Measurements from ENCODE around the gene CDK9. TPM values are rescaled to one million over a fixed set of nuclear protein-coding genes. Genes with fewer than 3 reads are reported as not detected.
A peak's percentile ranks its signal among the peaks of the same experiment; 100 is the strongest.

The CDK9 gene
- total and polyA plus RNA-seq, 10 of the 15 experiments (the other 5 are each of a cell fraction or from before 2014, with no cell fraction given) = 7.3 to 92.6 (median 51.6) TPM

GRCh38 chr9:127816362-127816725 lies 30.5 kb downstream of the CDK9 start:
- Histone ChIP-seq H4K20me1 (ENCODE audit: control insufficient read depth, insufficient read depth) (no peaks in the 10 kb centered on the region; the same call in 1 of the 2 replicates), H3K9me3 (replicated peaks; ENCODE audit: control insufficient read depth, insufficient read depth, low read length) (no peaks in the 10 kb centered on the region), H3K9ac (ENCODE audit: control insufficient read depth, insufficient read depth, low read length) (no peak overlapping the region), H2AFZ (ENCODE audit: control insufficient read depth, low read depth, low read length) (no peak overlapping the region), H3K36me3 (ENCODE audit: control insufficient read depth in 2 of 2, insufficient read depth in 2 of 2, low read length in 1 of 2) (peaks cover 0 to 18% of the 10 kb centered on the region in 2 experiments; a peak in 3 of 4 replicates), H3K79me2 (ENCODE audit: control insufficient read depth, insufficient read depth, low read length) (no peaks in the 10 kb centered on the region), H3K27ac (ENCODE audit: control insufficient read depth, insufficient read depth) (no peak overlapping the region), H3K4me1 (ENCODE audit: control insufficient read depth, insufficient read depth, low read length) (no peaks in the 10 kb centered on the region), H3K27me3 (replicated peaks in 1 of 2; ENCODE audit: control insufficient read depth in 2 of 2, insufficient read depth in 2 of 2, low read length in 1 of 2) (no peaks in the 10 kb centered on the region), H3K4me3 (no peak overlapping the region), H3K4me2 (ENCODE audit: control insufficient read depth, insufficient read depth) (no peak overlapping the region)
- POLR2A ChIA-PET = no interaction called here
- DNase-seq (ENCODE audit: low read depth, low spot score) (no peak), ATAC-seq (no peak), FAIRE-seq (no peak)
- 72% methylated on average over 3 of the region's 3 CpGs for WGBS (ENCODE audit: insufficient coverage, insufficient replicate concordance, low lambda C conversion rate, missing lambda C conversion rate)
- CTCF ChIA-PET = no interaction called here
- BruUV-seq (replicated peaks) = no TSS peak
- SMC1A ChIA-PET (ENCODE audit: uncharacterized antibody, unreplicated experiment) = no interaction called here
- intact Hi-C loops (cut with micrococcal nuclease; ENCODE audit: unreplicated experiment) = no loop called here
- in situ Hi-C loops (cut with MboI) = no loop called here
- TF ChIP-seq SUPT20H (IDR thresholded peaks at IDR 0.05; ENCODE audit: borderline replicate concordance, control insufficient read depth, low read depth, low read length) (no peak), POLR2A (IDR thresholded peaks at IDR 0.05; ENCODE audit: low read depth, low read length) (peak; percentile 54)
- RAD21 ChIA-PET (ENCODE audit: unreplicated experiment) = no interaction called here

- RAD21 ChIA-PET (ENCODE audit: unreplicated experiment) = no interaction called here
- CTCF ChIA-PET = no interaction called here
Observed at GRCh38 chr9:127816728-127817127, 30.9 kb downstream of the CDK9 start.

More at GRCh38 chr9:127816728-127817127, 30.9 kb downstream of the CDK9 start:
- TF ChIP-seq POLR2AphosphoS5 (IDR thresholded peaks at IDR 0.05; ENCODE audit: low read length) (0 out of 2 replicates have a peak, but pooled peaks have one; percentile 31), ZBTB40 (IDR thresholded peaks at IDR 0.05; ENCODE audit: borderline replicate concordance) (no peak), CHD1 (IDR thresholded peaks at IDR 0.05; ENCODE audit: low read depth, low read length) (no peak), POLR2A (IDR thresholded peaks at IDR 0.05; ENCODE audit: low read depth, low read length) (0 out of 2 replicates have a peak, but pooled peaks have one; percentile 4), CREM (IDR thresholded peaks at IDR 0.05; ENCODE audit: low read depth) (no peak)
- WGBS (ENCODE audit: insufficient coverage, insufficient replicate concordance, low lambda C conversion rate, missing lambda C conversion rate) = 71% methylated on average over 8 of the region's 8 CpGs
- Histone ChIP-seq H3K79me2 (ENCODE audit: control insufficient read depth, insufficient read depth, low read length) (no peaks in the 10 kb centered on the region), H3K4me2 (ENCODE audit: control insufficient read depth, insufficient read depth) (no peak overlapping the region), H3K27me3 (replicated peaks in 1 of 2; ENCODE audit: control insufficient read depth in 2 of 2, insufficient read depth in 2 of 2, low read length in 1 of 2) (no peaks in the 10 kb centered on the region), H3K4me1 (ENCODE audit: control insufficient read depth, insufficient read depth, low read length) (no peaks in the 10 kb centered on the region), H2AFZ (ENCODE audit: control insufficient read depth, low read depth, low read length) (no peak overlapping the region), H3K9ac (ENCODE audit: control insufficient read depth, insufficient read depth, low read length) (no peak overlapping the region), H3K36me3 (ENCODE audit: control insufficient read depth in 2 of 2, insufficient read depth in 2 of 2, low read length in 1 of 2) (peaks cover 0 to 18% of the 10 kb centered on the region in 2 experiments; a peak in 3 of 4 replicates), H4K20me1 (ENCODE audit: control insufficient read depth, insufficient read depth) (no peaks in the 10 kb centered on the region; the same call in 1 of the 2 replicates), H3K4me3 (no peak overlapping the region), H3K9me3 (replicated peaks; ENCODE audit: control insufficient read depth, insufficient read depth, low read length) (no peaks in the 10 kb centered on the region), H3K27ac (ENCODE audit: control insufficient read depth, insufficient read depth) (no peak overlapping the region)
- DNase-seq (ENCODE audit: low read depth, low spot score) (no peak), ATAC-seq (no peak; the same call in 2 of the 3 replicates), FAIRE-seq (no peak)
- BruUV-seq (replicated peaks) = no TSS peak
- ChIA-PET POLR2A (no interaction called here), SMC1A (ENCODE audit: uncharacterized antibody, unreplicated experiment) (no interaction called here)
- intact Hi-C loops (cut with micrococcal nuclease; ENCODE audit: unreplicated experiment) = no loop called here
- in situ Hi-C loops (cut with MboI) = no loop called here
